Stimulated activated CD4-positive, alpha-beta T cell treated with anti-CD3 and anti-CD28 coated beads, Interleukin-2, amount 100 ng/mL, for 24 hours (primary cell): ENCODE data around the gene SLC38A10.

Source experiments
- DNase-seq, 2 donors: peaks; one replicate each; pipeline ENCODE4 v3.0.0-alpha.2; 2020

Gene SLC38A10

DNA sequence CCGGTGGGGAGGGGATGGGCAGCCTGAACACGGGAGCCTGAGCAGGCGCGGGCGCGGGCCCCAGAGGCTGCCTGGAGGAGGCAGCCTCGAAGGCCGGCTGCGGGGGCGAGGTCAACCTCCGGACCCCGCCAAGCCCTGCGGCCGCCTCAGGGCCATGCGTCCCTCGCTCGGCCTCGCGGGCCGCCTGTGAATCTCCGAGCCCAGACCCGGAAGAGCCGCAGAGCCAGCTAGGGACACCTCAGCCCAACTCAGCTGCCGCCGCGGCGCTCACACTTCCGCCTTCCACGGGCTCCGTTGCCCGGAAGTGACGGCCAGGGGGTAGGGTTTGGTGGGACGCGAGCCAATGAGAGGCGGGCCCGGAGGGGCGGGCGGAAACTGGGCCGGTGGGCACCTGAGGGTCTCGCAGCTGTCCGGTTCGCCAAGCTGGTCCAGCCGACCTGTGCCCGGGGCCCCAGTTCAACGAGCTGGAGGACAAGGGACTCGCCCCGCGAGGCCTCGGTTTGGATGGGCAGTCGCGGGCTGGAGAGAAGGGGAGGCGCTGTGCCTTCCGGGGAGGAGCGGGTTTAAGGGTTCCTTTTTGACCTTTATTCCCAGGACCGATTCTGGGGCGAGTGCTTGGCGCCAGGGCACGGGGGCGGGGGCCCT is at the start of gene SLC38A10:
SLC38A10 (minus strand) TSS at position 277 of the 645 bp plus-strand sequence. CDS start 386 bp downstream, outside the sequence.
- DNase-seq = peak; percentile 93 to 94

GRCh38 chr17:81342269-81343070 is 47.4 kb upstream of the SLC38A10 start:
- DNase-seq = no peak

- no peak for DNase-seq
Observed at GRCh38 chr17:81341516-81342268, 46.6 kb upstream of the SLC38A10 start.

- DNase-seq = no peak
Observed at GRCh38 chr17:81340607-81341515, 45.8 kb upstream of the SLC38A10 start.

DNA sequence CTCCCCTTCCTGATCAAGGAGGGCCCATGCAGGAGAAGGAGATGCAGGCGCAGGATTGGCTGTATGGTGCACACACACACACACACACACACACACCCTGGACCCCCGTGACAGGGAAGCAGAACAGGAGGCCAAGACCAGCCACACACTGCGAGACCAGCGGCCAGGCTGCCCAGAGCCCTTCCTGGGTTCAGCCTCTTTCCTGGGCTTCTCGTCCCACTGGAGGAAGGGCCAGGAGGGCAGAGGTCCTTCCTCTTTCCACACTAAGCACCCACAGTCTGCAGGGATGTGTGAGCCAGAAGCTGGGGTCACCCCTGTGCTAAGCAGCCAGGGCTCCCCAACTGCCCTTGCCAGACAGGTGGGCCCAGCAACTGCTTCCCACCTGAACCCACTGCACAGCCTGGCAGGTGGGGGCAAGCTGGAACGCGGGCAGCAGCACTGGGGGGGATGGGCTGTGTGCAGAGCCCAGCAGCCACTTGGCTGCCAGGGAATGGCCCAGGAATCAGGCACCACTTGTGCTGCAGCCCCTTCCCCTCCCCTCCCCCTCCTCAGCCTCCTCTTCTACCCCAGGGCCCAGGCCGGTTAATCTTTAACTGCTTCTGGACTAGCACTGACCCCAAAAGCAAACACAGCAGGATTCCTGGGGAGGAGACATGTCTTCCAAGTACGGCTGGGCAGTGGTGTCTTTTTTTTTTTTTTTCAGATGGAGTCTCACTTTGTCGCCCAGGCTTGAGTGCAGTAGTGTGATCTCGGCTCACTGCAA is 44.6 kb upstream of the SLC38A10 start:
- no peak for DNase-seq

DNA sequence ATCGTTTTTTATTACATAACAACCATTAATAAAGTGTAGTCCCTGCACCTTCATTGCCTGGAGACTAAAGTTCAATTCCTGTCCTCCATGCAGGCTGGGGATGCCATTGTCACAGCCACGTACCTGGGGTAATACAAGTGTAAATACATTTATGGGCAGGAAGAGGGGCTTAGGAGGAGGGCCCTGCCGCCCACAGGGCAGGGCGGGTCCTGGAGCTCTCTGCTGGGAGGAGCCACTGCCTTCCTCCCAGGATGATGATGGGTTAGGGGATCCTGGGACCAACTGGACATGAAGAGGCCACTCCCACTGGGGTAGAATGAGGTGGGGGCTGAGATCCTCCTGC is 44.1 kb upstream of the SLC38A10 start:
- DNase-seq = no peak

DNA sequence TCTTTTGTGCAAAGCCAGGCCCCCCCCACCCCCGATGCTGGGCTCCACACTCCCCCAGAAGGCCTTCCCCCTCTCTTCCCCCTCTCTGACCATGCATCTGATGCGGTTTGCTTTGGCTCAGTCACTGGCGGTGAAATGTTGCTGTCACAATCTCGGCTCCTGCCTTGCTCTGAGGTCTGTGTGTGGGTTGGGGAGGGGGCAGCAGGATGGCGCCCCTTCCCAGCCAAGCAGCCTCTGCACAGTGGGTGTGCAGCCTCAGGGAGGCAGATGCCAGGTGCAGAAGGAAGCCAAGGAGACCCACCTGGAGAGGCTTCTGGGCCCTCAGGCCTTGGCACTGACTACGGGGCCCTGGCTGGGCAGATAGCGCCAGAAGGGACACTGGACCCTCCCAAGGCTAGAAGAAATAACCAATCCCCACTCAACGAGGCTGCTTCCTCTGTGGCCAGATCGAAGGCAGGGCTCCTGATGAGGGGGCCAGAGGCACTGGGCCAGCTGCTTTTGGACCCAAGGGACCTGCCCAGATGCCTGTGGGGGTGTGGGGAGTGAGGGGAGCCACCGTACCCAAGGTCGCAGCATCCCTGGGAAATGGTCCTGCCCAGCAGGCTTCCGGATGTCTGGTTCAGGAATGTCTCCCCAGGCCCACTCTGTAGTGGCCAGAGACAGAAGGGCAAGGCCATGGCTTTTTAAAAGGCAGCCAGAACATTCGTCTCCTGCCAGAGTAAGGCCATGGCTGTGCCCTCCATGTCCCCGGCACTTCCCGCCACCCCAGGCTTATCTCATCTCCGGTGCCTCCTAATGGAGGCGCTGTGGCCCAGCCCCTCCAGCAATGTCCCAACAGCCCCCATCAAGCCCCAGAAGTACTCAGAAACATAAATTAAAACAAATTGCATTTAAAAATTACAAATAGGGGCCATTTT is 43.4 kb upstream of the SLC38A10 start:
- no peak for DNase-seq

DNA sequence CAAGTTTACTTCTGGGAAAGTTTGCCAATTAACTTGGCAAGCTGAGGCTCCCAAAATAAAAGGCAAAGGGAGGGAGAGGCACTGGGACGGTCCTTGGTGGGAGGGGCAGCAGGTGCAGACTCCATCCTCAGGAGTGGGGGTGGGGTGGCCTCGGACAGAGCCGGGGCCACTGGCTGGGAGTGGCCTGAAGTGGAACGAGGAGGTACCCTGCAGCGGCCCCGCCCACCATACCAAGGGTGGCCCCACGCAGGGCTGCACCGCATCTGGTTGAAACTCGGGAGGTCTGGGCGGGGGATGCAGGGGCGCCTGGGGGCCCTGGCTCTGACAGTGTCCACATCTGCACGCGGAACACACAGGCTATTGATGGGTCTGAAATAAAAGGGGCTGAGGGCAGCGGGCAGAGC is 42.4 kb upstream of the SLC38A10 start:
- DNase-seq = no peak

DNA sequence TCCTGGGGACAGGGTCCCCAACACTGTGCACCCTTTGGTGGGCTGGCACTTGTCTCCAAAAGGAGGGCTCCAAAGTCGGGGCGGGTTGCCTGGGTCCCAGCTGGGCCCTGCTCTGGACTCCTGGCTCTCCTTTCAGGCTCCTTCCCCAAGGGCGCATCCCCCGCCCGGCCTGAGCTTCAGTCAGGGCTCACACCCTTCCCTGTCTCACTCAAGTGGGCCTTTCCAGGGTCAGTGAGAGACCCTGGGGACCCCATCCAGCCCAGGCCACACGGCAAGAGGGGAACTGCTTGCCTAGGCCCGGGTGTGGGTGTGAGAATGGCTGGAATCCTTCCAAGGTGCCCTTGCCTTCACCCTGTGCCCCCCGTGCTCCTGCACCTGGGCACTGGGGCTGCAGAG is 41.8 kb upstream of the SLC38A10 start:
- DNase-seq = no peak

DNA sequence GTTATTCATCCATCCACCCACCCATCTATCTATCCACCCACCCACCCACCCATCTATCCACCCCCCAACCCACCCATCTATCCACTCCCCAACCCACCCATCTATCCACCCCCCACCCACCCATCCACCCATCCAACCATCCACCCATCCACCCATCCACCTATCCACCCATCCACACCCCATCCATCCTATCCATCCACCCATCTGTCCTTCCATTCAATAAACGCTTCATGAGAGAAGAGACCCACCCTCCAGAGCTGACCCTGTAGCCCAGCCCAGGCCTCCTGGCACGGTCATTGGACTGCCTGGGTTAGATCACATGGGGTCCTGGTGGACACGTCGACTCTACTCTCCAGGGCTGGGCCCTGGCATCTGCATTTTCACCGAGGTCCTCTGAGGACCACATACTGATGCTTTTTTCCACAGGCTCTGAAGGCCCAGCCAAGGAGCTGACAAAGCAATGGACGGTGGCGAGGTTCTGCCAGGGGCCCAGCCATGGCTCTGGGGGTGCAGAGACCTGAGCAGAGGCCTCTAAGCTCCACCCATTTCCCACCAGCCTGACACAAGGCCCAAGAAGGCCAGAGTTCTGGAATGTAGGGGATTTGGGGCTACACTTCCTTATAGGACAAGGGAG is 41.3 kb upstream of the SLC38A10 start:
- DNase-seq = no peak

- no peak for DNase-seq
Observed at GRCh38 chr17:81335773-81336157, 40.7 kb upstream of the SLC38A10 start.

DNA sequence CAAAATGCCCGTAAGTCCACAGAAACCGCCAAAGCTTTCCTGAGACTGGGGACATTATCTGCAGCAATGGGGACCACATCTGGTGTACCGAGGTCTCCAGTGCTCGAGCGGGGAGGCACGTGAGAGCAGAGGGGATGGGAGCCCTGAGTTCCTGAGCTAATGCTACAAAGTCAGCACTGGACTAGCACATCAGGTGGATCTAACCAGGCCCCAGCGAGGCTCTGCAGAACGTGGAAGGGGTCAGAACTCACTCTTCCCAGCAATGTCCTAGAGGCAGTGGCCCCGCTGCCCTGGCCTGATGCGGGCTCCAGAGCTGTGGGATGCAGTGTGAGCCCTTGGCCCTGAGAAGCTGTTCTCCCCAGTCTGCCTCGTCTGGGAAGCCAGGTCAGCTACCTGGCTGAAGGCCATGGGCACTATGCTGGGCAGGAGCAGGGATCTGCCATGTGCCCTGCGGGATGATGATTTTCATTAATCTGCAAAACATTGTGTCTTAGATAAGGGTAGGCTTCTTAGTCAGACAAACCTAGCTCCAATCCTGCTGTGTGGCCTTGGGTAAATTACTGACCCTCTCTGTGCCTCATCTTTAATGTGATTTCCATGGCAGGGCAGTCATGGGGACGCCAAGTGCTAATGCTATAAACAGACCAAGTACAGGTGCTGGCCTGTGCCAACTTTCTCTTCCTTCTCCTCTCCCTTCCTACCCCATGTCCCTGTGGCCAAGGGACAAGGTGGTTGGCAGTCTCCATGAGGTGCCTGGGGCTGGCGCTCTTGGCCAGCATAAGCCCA is 40.1 kb upstream of the SLC38A10 start:
- no peak for DNase-seq

DNA sequence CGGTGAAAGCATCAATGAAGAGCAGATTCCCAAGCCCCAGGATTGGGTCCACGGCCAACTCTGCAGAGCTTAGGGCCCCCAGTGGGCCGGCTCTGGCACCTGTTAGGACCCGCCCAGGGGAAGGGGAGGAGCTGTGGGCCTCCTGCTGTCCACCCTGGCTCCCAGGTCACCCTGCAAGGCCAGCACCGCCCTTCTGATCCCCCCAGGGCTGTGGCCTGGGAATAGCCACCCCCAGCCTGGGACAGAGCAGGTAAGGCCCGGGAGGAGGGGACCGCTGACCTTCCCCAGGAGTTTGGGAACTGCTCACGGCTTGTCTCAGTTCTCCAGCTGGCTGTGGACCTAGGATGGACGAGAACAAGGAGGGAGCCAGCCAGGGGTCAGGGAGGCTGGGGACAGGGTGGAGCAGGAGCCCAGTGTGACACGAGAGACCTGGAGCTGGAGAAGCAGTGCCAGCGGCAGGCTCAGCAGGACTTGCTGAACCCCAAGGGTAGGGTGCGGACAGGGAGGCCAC is 39.3 kb upstream of the SLC38A10 start:
- DNase-seq = no peak

GRCh38 chr17:81333616-81334368 is 38.7 kb upstream of the SLC38A10 start:
- DNase-seq = no peak

GRCh38 chr17:81332914-81333528 is 37.9 kb upstream of the SLC38A10 start:
- no peak for DNase-seq

- DNase-seq = no peak
Observed at GRCh38 chr17:81332118-81332834, 37.2 kb upstream of the SLC38A10 start.

GRCh38 chr17:81331527-81332043 is 36.5 kb upstream of the SLC38A10 start:
- DNase-seq = no peak
